K562 (cell line): Measurements from ENCODE around the gene NUP188. TPM values are rescaled to one million over a fixed set of nuclear protein-coding genes. Genes with fewer than 3 reads are reported as not detected.

Source experiments
- ATAC-seq: fragments of 200-7000 bp; cut with Tn5 transposase; 3 replicates; pipeline ENCODE4 v1.9.1; 2020; ENCODE audit warnings: moderate library complexity
- BruUV-seq: library from RNA; stranded (reverse); fragments of 400-500 nt; replicated peaks from 2 replicates; lab custom pipeline; 2021; lab: Mats Ljungman, UMichigan
- CTCF ChIA-PET: fragments of 300-600 bp; formaldehyde crosslinking; extraction: SDS; loops from one replicate; lab custom pipeline; 2021; ENCODE audit warnings: low intra/inter-chr PET ratio; lab: Yijun Ruan, JAX
- POLR2A ChIA-PET: fragments of 300-600, 350-650 bp; sonication (Branson Sonifier 250); formaldehyde crosslinking; extraction: SDS; loops from one replicate; lab custom pipeline; 2021; ENCODE audit warnings: antibody characterized with exemption, inconsistent platforms; lab: Yijun Ruan, JAX
- DNase-seq, 4 experiments: peaks; one replicate each; pipeline versions ENCODE4 v3.0.0 to v3.0.0-alpha.2; 2011 to 2018; ENCODE audit warnings: low spot score in 3 of 4, mixed read lengths in 3 of 4; ENCODE audit errors: extremely low read depth in 1 of 4
- FAIRE-seq: peaks from 2 replicates; lab custom pipeline; 2011; peaks lifted over from hg19 to GRCh38; lab: Jason Lieb, UNC
- H2AFZ ChIP-seq: 2 replicates; pipeline ENCODE4 v1.6.0; 2011; ENCODE audit warnings: low read depth, low read length, control low read depth, inconsistent platforms
- H3K27ac ChIP-seq: fragments of 200-600 bp; 3 replicates; pipeline ENCODE4 v1.8.0; 2011; ENCODE audit warnings: low read depth, mild to moderate bottlenecking, control low read depth, inconsistent platforms, low read length, moderate library complexity, mixed read lengths; ENCODE audit errors: extremely low read depth
- H3K27me3 ChIP-seq, 2 experiments: fragments of 300-600 bp in 1 of 2; 2 replicates in 1 of 2; 3 replicates in 1 of 2; pipeline versions ENCODE4 v1.6.0 to v1.8.0; 2011; ENCODE audit warnings: inconsistent platforms in 2 of 2, low read length in 2 of 2, mild to moderate bottlenecking in 1 of 2, mixed read lengths in 1 of 2, moderate library complexity in 1 of 2; ENCODE audit not compliant: control insufficient read depth in 2 of 2, insufficient read depth in 2 of 2
- H3K36me3 ChIP-seq: fragments of 300-600 bp; 3 replicates; pipeline ENCODE4 v1.8.0; 2011; ENCODE audit warnings: mild to moderate bottlenecking, low read length, inconsistent platforms; ENCODE audit not compliant: control insufficient read depth, insufficient read depth
- H3K4me1 ChIP-seq, 2 experiments: fragments of 200-600 bp in 1 of 2; replicated peaks in 1 of 2; 2 replicates in 1 of 2; 3 replicates in 1 of 2; pipeline versions ENCODE4 v1.5.1 to v1.8.0; 2011; ENCODE audit warnings: inconsistent platforms in 2 of 2, low read length in 2 of 2, mild to moderate bottlenecking in 1 of 2, mixed read lengths in 1 of 2, moderate library complexity in 1 of 2; ENCODE audit not compliant: control insufficient read depth in 2 of 2, insufficient read depth in 2 of 2
- H3K4me2 ChIP-seq: 2 replicates; pipeline ENCODE4 v1.6.1; 2011; ENCODE audit warnings: low read length, control low read depth, inconsistent platforms, mixed read lengths; ENCODE audit not compliant: insufficient read depth
- H3K4me3 ChIP-seq: fragments of 200-600 bp; sonication (generic), shearing (Covaris generic); 2 replicates; pipeline ENCODE4 v1.5.1; 2016; ENCODE audit warnings: control low read depth, inconsistent platforms
- H3K79me2 ChIP-seq: fragments of 200-600 bp; 3 replicates; pipeline ENCODE4 v1.8.0; 2011; ENCODE audit warnings: low read length, inconsistent platforms; ENCODE audit not compliant: control insufficient read depth, insufficient read depth
- H3K9ac ChIP-seq, 2 experiments: 2 replicates each; pipeline versions ENCODE4 v1.6.0 to v1.6.1; 2011; ENCODE audit warnings: low read depth in 2 of 2, low read length in 2 of 2, control low read depth in 1 of 2, inconsistent platforms in 1 of 2, mild to moderate bottlenecking in 1 of 2, mixed read lengths in 1 of 2; ENCODE audit not compliant: insufficient read depth in 1 of 2
- H3K9me1 ChIP-seq: one replicate; pipeline ENCODE4 v1.6.0; 2011; ENCODE audit warnings: inconsistent platforms, mild to moderate bottlenecking, low read length, moderate library complexity; ENCODE audit not compliant: control insufficient read depth, insufficient read depth
- H3K9me3 ChIP-seq: replicated peaks from 2 replicates; pipeline ENCODE4 v1.5.1; 2011; ENCODE audit warnings: low read depth, low read length, inconsistent platforms; ENCODE audit not compliant: control insufficient read depth, insufficient read depth
- H4K20me1 ChIP-seq: replicated peaks from 2 replicates; pipeline ENCODE4 v1.6.1; 2011; ENCODE audit warnings: low read length, inconsistent platforms, mixed read lengths; ENCODE audit not compliant: control insufficient read depth, insufficient read depth
- DNMT1 ChIP-seq: fragments of 450-650 bp; IDR thresholded peaks from 2 replicates; pipeline ENCODE4 v1.6.1; 2016; ENCODE audit warnings: antibody characterized with exemption, mild to moderate bottlenecking
- E2F6 ChIP-seq, 2 experiments: IDR thresholded peaks; 2 replicates each; pipeline ENCODE4 v1.6.1; 2011; ENCODE audit warnings: borderline replicate concordance in 1 of 2, control low read depth in 1 of 2, low read depth in 1 of 2, low read length in 1 of 2, mild to moderate bottlenecking in 1 of 2, mixed read lengths in 1 of 2, moderate library complexity in 1 of 2; ENCODE audit not compliant: insufficient read depth in 1 of 2, insufficient read length in 1 of 2, poor library complexity in 1 of 2, severe bottlenecking in 1 of 2; ENCODE audit errors: extremely low read depth in 1 of 2
- EP300 ChIP-seq: IDR thresholded peaks from 2 replicates; pipeline ENCODE4 v1.6.1; 2012; ENCODE audit warnings: low read length, improper control_type of control experiment
- HNRNPLL ChIP-seq: fragments of 200-400 bp; formaldehyde crosslinking; IDR thresholded peaks from 2 replicates; pipeline ENCODE4 v1.6.1; 2017; ENCODE audit warnings: low read length, low read depth, mild to moderate bottlenecking; ENCODE audit not compliant: poor library complexity, severe bottlenecking
- HSF4 ChIP-seq: fragments of 250-450 bp; sonication (Bioruptor Pico); IDR thresholded peaks from 2 replicates; pipeline ENCODE4 v2.1.2; 2022; ENCODE audit warnings: mild to moderate bottlenecking, moderate library complexity, borderline replicate concordance
- PREB ChIP-seq: sonication (generic); formaldehyde crosslinking; IDR thresholded peaks from 2 replicates; pipeline ENCODE4 v1.8.1; 2023; ENCODE audit warnings: mild to moderate bottlenecking, missing genetic modification reagents
- RBM25 ChIP-seq: fragments of 200-400 bp; formaldehyde crosslinking; IDR thresholded peaks from 2 replicates; pipeline ENCODE4 v1.6.1; 2018; ENCODE audit warnings: low read length, low read depth, moderate library complexity; ENCODE audit not compliant: severe bottlenecking
- SAFB ChIP-seq: fragments of 200-400 bp; formaldehyde crosslinking; IDR thresholded peaks from 2 replicates; pipeline ENCODE4 v1.6.1; 2017; ENCODE audit warnings: low read depth, low read length, borderline replicate concordance
- SIRT6 ChIP-seq: IDR thresholded peaks from one replicate; pipeline ENCODE4 v1.6.1; 2012; ENCODE audit warnings: low read depth, mild to moderate bottlenecking, control low read depth, inconsistent platforms, low read length, moderate library complexity
- U2AF2 ChIP-seq: fragments of 200-400 bp; formaldehyde crosslinking; optimal IDR thresholded peaks from 2 replicates; pipeline ENCODE3; 2017; ENCODE audit warnings: low read depth, mild to moderate bottlenecking, low read length
- ZNF239 ChIP-seq: fragments of 250-450 bp; sonication (Bioruptor Pico); IDR thresholded peaks from 2 replicates; pipeline ENCODE4 v1.4.0; 2020; ENCODE audit warnings: mild to moderate bottlenecking
- ZNF282 ChIP-seq: sonication (generic); formaldehyde crosslinking; IDR thresholded peaks from 2 replicates; pipeline ENCODE4 v1.8.1; 2023; ENCODE audit warnings: missing genetic modification reagents
- ZNF316 ChIP-seq: fragments of 450-650 bp; IDR thresholded peaks from 2 replicates; pipeline ENCODE4 v1.6.1; 2016
- ZNF384 ChIP-seq: IDR thresholded peaks from 2 replicates; pipeline ENCODE4 v1.6.1; 2012; ENCODE audit warnings: low read depth, low read length, improper control_type of control experiment
- ZNF511 ChIP-seq: sonication (generic); formaldehyde crosslinking; IDR thresholded peaks from 2 replicates; pipeline ENCODE4 v1.8.0; 2022; ENCODE audit warnings: mild to moderate bottlenecking, missing genetic modification reagents
- WGBS: fragments of 100-300 bp; shearing (Covaris generic); methylation state at CpG from one replicate; pipeline ENCODE4 v1.1.6; 2016; ENCODE audit warnings: low coverage, mixed read lengths; ENCODE audit not compliant: insufficient coverage; ENCODE audit errors: missing lambda C conversion rate; 5-methylcytosine and 5-hydroxymethylcytosine counted together
- in situ Hi-C: fragments of 300-500 bp; cut with MboI; formaldehyde crosslinking; loops from 4 replicates; pipeline ENCODE4 v1.15.0; 2018; ENCODE audit warnings: inconsistent platforms, mixed read lengths
- intact Hi-C: fragments of 100-400 bp; cut with micrococcal nuclease; formaldehyde crosslinking; loops from 2 replicates; pipeline ENCODE4 v1.14.2; 2022
- polyA plus RNA-seq, 8 experiments: library from polyadenylated mRNA; depleted of rRNA in 4 of 8; stranded (reverse) in 5 of 8; unstranded in 3 of 8; fragments of >200 nt; fragmentation: Nextera tagmentation in 2 of 8; fragmentation: Illumina TruSeq in 1 of 8; extraction: Ambion mirVana in 2 of 8; extraction: Trizol in 1 of 8; gene quantifications; 2 replicates each; pipeline versions ENCODE4 v1.2.1 to v1.2.3, GENCODE V29; 2011 to 2014; ENCODE audit warnings: inconsistent platforms in 1 of 8, missing spikeins in 1 of 8
- total RNA-seq, 7 experiments: library from RNA; depleted of rRNA in 6 of 7; stranded (reverse); fragments of >200 nt in 6 of 7; fragmentation: Illumina TruSeq in 2 of 7; extraction: Trizol in 2 of 7; gene quantifications; 2 replicates each; pipeline versions ENCODE4 v1.2.1 to v1.2.3, GENCODE V29; 2011 to 2021; ENCODE audit warnings: low replicate concordance in 1 of 7

Gene NUP188
- total and polyA plus RNA-seq, 9 of the 15 experiments (the other 6 are each of a cell fraction or from before 2014, with no cell fraction given) = 11.7 to 135 (median 70.6) TPM

- no peaks in the 10 kb centered on the region for H3K9me1 ChIP-seq
- no peak overlapping the region for H3K4me2 ChIP-seq
- DNase-seq (no peak), ATAC-seq (no peak), FAIRE-seq (no peak)
- no peaks in the 10 kb centered on the region for H4K20me1 ChIP-seq
- intact Hi-C loops (no loop called here), in situ Hi-C loops (no loop called here)
- no TSS peak for BruUV-seq
- H3K9ac ChIP-seq = no peak overlapping the region; a peak in 1 of 4 replicates
- peaks cover 29% of the 10 kb centered on the region; the same call in 2 of the 3 replicates for H3K36me3 ChIP-seq
- POLR2A ChIA-PET = no interaction called here
- H3K79me2 ChIP-seq = 0 out of 3 replicates have a peak, but pooled peaks cover 11% of the 10 kb centered on the region
- no peak overlapping the region for H3K4me3 ChIP-seq
- H2AFZ ChIP-seq = no peak overlapping the region
- H3K4me1 ChIP-seq = peaks cover 17 to 43% of the 10 kb centered on the region in 2 experiments
- CTCF ChIA-PET = no interaction called here
- H3K27me3 ChIP-seq = no peaks in the 10 kb centered on the region; a peak in 1 of 5 replicates
- WGBS = 83% methylated on average over 13 of the region's 18 CpGs
- no peak overlapping the region for H3K27ac ChIP-seq
- TF ChIP-seq ZNF511 (CRISPR knock-in tag) (no peak), ZNF282 (CRISPR knock-in tag) (no peak), EP300 (no peak), SAFB (no peak), ZNF384 (no peak), PREB (CRISPR knock-in tag) (no peak), DNMT1 (no peak), HNRNPLL (no peak), ZNF316 (no peak), HSF4 (CRISPR knock-in tag) (no peak), SIRT6 (no peak), U2AF2 (no peak), E2F6 (IDR thresholded peaks at IDR 0.05; ENCODE audit: borderline replicate concordance in 1 of 2, extremely low read depth in 1 of 2, insufficient read depth in 1 of 2, insufficient read length in 1 of 2, low read depth in 1 of 2, low read length in 1 of 2, poor library complexity in 1 of 2, severe bottlenecking in 1 of 2) (no peak), RBM25 (no peak), ZNF239 (CRISPR knock-in tag) (no peak)
- H3K9me3 ChIP-seq = no peaks in the 10 kb centered on the region
Observed at GRCh38 chr9:128916204-128916603, 31.3 kb upstream of the NUP188 start.
